Measurements from ENCODE around the gene CHD5.

- TF ChIP-seq POLR2A (IDR thresholded peaks at IDR 0.05) (no peak), CTCF (IDR thresholded peaks at IDR 0.05) (no peak)
Measured at GRCh38 chr1:6170742-6171201, 9.3 kb downstream of the CHD5 start.
